Spleen (tissue), 11 donors: ENCODE measurements around the gene EFCAB8. TPM values are rescaled to one million over a fixed set of nuclear protein-coding genes. Genes with fewer than 3 reads are reported as not detected.

Experiments
- DNase-seq: peaks from one replicate; pipeline ENCODE4 v3.0.0-alpha.2; 2020
- H3K27ac ChIP-seq, 8 donors: fragments of 200-600 bp; sonication (generic) in 7 of 8; 1 replicate in 4 of 8; 2 replicates in 4 of 8; pipeline versions ENCODE4 v1.5.0 to v1.8.0; 2016 to 2021; ENCODE audit warnings: inconsistent platforms in 4 of 8, mild to moderate bottlenecking in 4 of 8, moderate library complexity in 1 of 8
- H3K27me3 ChIP-seq, 7 donors: fragments of 200-600 bp; sonication (generic) in 6 of 7; replicated peaks in 1 of 7; 1 replicate in 4 of 7; 2 replicates in 3 of 7; pipeline versions ENCODE4 v1.5.0 to v1.8.0; 2016 to 2021; ENCODE audit warnings: inconsistent platforms in 3 of 7, mild to moderate bottlenecking in 1 of 7
- H3K36me3 ChIP-seq, 6 donors: fragments of 200-600 bp; sonication (generic) in 5 of 6; 1 replicate in 4 of 6; 2 replicates in 2 of 6; pipeline versions ENCODE4 v1.5.0 to v1.8.0; 2016 to 2021; ENCODE audit warnings: inconsistent platforms in 2 of 6
- H3K4me1 ChIP-seq, 6 donors: fragments of 200-600 bp; sonication (generic) in 5 of 6; 1 replicate in 3 of 6; 2 replicates in 3 of 6; pipeline versions ENCODE4 v1.5.0 to v1.8.0; 2016 to 2021; ENCODE audit warnings: inconsistent platforms in 3 of 6
- H3K4me3 ChIP-seq, 8 donors: fragments of 200-600 bp; sonication (generic) in 7 of 8; 1 replicate in 4 of 8; 2 replicates in 4 of 8; pipeline versions ENCODE4 v1.5.0 to v1.8.0; 2016 to 2021; ENCODE audit warnings: inconsistent platforms in 4 of 8, mild to moderate bottlenecking in 4 of 8, moderate library complexity in 2 of 8
- H3K9me3 ChIP-seq, 8 donors: fragments of 200-600 bp; sonication (generic) in 7 of 8; 1 replicate in 4 of 8; 2 replicates in 4 of 8; pipeline versions ENCODE4 v1.5.0 to v1.8.0; 2016 to 2021; ENCODE audit warnings: inconsistent platforms in 4 of 8
- POLR2A ChIP-seq, 3 donors: fragments of 450-650 bp; IDR thresholded peaks; one replicate each; pipeline ENCODE4 v1.5.1; 2017; ENCODE audit warnings: antibody characterized with exemption in 3 of 3, mild to moderate bottlenecking in 1 of 3
- POLR2AphosphoS5 ChIP-seq, 3 donors: sonication (generic); formaldehyde crosslinking; IDR thresholded peaks; one replicate each; pipeline ENCODE4 v1.5.1; 2017; ENCODE audit warnings: antibody characterized with exemption in 3 of 3
- WGBS, 5 donors: extraction: QIAGEN DNeasy Blood & Tissue Kit in 3 of 5; methylation state at CpG; one replicate each; pipeline versions ENCODE4 v1.1.5 to v1.1.7; 2013 to 2018; 5-methylcytosine and 5-hydroxymethylcytosine counted together
- intact Hi-C: fragments of 100-400 bp; cut with DNase I; formaldehyde crosslinking; loops from one replicate; pipeline ENCODE4 v1.15.0; 2023; ENCODE audit warnings: low total_unique reads
- polyA plus RNA-seq, 3 donors: library from polyadenylated mRNA; stranded (reverse); fragments of 200-250 nt; gene quantifications; one replicate each; pipeline ENCODE4 v1.2.1, GENCODE V29; 2013
- total RNA-seq, 7 donors: library from RNA; depleted of rRNA in 3 of 7; stranded (reverse); fragments of >200 nt in 3 of 7; fragmentation: NEBNext Ultra II Directional in 4 of 7; extraction: Animal tissue kit (Norgen Biotek cat#: 25700) in 4 of 7; gene quantifications; one replicate each; pipeline versions ENCODE4 v1.1.0 to v1.2.1, GENCODE V29; 2016 to 2021
- TF ChIP-seq, protein P1 (sequence below), 11 experiments: fragments of 200-600 bp in 7 of 11; fragments of 450-650 bp in 4 of 11; sonication (generic) in 4 of 11; IDR thresholded peaks in 8 of 11; conservative IDR thresholded peaks in 3 of 11; 1 replicate in 7 of 11; 2 replicates in 4 of 11; pipeline versions ENCODE4 v1.4.0 to v1.8.0; 2016 to 2021; ENCODE audit warnings: antibody characterized with exemption in 11 of 11, inconsistent platforms in 4 of 11, mild to moderate bottlenecking in 1 of 11
- donor health status: healthy with polysubstance abuse.
- donor health status: DM: no; HTN: no; CAD: no; lungs with moderate emphysema.
- donor health status: DM: no; HTN: no; CAD: no.
- donor health status: Bipolar disorder and iron deficiency.
- donor health status: healthy.
- donor health status: DM: no; HTN: no; CAD: no.
- donor health status: DM: yes; HTN: yes; CAD: no.

The EFCAB8 gene
- total and polyA plus RNA-seq, 10 donors: 0.06 to 4.2 (median 1.0) TPM

DNA sequence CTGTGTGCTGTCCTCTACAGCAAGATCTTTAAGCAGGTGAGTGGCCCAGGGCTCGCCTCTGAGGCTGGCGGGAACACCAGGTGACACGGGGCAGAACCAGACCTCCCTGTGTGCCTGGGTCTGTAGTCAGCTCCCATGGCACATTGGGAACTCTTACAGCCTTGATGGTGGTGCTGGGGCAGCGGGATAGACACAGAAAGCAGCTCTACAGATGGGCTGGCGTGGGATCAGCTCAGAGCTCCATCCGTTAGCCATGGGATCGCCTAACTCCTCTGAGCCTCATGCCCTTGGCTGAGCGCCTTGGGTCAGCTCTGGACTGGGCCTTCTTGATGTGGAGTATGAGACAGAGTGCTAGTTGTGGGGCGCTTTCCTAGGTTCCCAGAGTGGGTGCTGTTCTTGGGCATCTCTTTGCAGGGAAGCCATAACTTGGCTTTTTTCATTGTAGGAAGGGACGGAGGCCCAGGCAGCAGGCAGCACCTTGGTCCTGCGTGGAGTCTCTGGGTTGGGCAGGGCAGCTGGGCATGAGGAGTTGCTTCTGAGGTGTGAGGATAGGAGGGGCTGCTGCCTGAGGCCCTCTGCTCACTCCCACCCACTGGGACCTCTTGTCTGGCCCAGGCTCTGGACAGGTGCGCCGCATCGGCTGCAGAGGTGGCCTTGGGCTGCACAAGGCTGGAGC is 51.3 kb downstream of the EFCAB8 start:
- intact Hi-C loops: no loop called here
- Histone ChIP-seq H3K9me3 (peaks cover 0 to 16% (median 6%) of the 10 kb centered on the region in 8 donors), H3K36me3 (no peaks in the 10 kb centered on the region), H3K27me3 (no peaks in the 10 kb centered on the region), H3K4me1 (no peaks in the 10 kb centered on the region), H3K27ac (no peak overlapping the region), H3K4me3 (no peak overlapping the region)
- peak; percentile 61 for DNase-seq
- WGBS, 5 donors: 87 to 94% (median 91%) methylated on average over 10 to 14 of the region's 14 CpGs
- TF ChIP-seq POLR2AphosphoS5 (IDR thresholded peaks at IDR 0.05) (no peak), POLR2A (IDR thresholded peaks at IDR 0.05) (no peak)
- TF ChIP-seq, protein P1, sequence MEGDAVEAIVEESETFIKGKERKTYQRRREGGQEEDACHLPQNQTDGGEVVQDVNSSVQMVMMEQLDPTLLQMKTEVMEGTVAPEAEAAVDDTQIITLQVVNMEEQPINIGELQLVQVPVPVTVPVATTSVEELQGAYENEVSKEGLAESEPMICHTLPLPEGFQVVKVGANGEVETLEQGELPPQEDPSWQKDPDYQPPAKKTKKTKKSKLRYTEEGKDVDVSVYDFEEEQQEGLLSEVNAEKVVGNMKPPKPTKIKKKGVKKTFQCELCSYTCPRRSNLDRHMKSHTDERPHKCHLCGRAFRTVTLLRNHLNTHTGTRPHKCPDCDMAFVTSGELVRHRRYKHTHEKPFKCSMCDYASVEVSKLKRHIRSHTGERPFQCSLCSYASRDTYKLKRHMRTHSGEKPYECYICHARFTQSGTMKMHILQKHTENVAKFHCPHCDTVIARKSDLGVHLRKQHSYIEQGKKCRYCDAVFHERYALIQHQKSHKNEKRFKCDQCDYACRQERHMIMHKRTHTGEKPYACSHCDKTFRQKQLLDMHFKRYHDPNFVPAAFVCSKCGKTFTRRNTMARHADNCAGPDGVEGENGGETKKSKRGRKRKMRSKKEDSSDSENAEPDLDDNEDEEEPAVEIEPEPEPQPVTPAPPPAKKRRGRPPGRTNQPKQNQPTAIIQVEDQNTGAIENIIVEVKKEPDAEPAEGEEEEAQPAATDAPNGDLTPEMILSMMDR (IDR thresholded peaks at IDR 0.05 in 8 of 11, conservative IDR thresholded peaks at IDR 0.05 in 3 of 11): no peak

DNA sequence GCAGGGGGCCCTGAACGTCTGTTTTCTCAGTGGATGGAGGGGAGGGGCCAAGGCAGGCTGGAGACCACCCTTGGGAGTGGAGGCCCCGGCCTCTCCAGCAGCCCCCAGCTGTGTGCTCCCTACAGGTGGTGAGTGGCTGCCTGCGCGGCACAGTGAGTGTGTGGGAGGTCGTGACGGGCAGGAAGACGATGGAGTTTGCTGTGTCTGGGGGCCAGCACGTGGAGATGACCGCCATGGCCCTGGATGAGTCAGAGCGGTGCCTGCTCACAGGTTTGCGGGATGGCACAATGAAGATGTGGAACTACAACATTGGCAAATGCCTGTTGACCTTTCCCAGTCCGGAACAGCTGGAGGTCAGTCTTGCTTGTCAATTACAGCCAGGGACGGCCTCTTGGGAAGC is 52.6 kb downstream of the EFCAB8 start:
- peak; percentile 38 for DNase-seq
- TF ChIP-seq, protein P1 (IDR thresholded peaks at IDR 0.05 in 8 of 11, conservative IDR thresholded peaks at IDR 0.05 in 3 of 11): no peak
- TF ChIP-seq POLR2A (IDR thresholded peaks at IDR 0.05) (no peak), POLR2AphosphoS5 (IDR thresholded peaks at IDR 0.05) (no peak)
- intact Hi-C loops: no loop called here
- Histone ChIP-seq H3K4me1 (no peaks in the 10 kb centered on the region), H3K9me3 (peaks cover 6 to 29% (median 20%) of the 10 kb centered on the region in 8 donors), H3K27ac (no peak overlapping the region), H3K36me3 (no peaks in the 10 kb centered on the region), H3K4me3 (no peak overlapping the region), H3K27me3 (no peaks in the 10 kb centered on the region)
- WGBS, 5 donors: 65 to 87% (median 83%) methylated on average over 12 to 13 of the region's 13 CpGs

DNA sequence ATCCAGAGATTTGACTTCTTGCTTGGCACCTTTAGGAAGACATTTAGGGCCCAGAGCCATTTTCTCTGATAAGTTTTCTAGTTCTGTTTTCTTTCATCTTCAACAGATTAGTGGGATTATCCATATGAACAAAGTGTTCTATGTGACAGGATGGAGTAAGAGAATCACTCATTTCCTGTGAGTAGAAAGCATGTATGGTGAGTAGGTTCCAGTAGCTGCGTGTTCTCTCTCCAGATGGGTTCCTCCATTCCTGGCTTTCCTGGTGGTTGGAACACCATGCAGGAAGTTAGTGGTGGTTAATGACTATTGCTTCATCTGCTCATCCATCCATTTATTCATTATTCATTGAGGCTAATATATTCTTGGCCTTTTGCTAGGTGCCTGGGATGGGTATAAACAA is 54.0 kb downstream of the EFCAB8 start:
- intact Hi-C loops: no loop called here
- no peaks in the 10 kb centered on the region for H3K36me3 ChIP-seq
- H3K4me1 ChIP-seq: no peaks in the 10 kb centered on the region
- no peak overlapping the region for H3K4me3 ChIP-seq
- TF ChIP-seq POLR2AphosphoS5 (IDR thresholded peaks at IDR 0.05) (no peak), POLR2A (IDR thresholded peaks at IDR 0.05) (no peak)
- TF ChIP-seq, protein P1 (IDR thresholded peaks at IDR 0.05 in 8 of 11, conservative IDR thresholded peaks at IDR 0.05 in 3 of 11): no peak
- WGBS, 5 donors: 83 to 100% (median 92%) methylated on average over 1 of the region's 1 CpG
- peaks cover 6 to 40% (median 26%) of the 10 kb centered on the region in 8 donors for H3K9me3 ChIP-seq
- H3K27ac ChIP-seq: no peak overlapping the region
- no peak for DNase-seq
- H3K27me3 ChIP-seq: no peaks in the 10 kb centered on the region

DNA sequence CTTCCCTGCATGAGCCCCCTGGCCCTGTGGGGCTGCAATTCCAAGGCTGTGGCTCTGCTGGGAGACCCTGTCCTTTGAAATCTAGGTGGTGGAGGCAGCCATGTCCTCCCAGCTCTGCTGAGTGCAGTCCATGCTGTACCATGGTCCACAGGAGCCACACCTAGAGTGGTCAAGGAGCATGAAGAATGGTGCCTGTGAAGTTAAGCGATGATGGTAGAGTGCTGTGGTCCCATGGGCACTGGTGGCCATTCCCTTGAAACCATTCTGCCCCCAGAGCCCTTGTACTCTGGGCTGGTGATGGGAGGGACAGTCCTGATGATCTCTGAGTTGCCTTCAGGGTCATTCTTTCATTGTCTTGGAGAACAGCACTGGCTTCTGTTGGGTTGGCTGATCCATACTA is 55.3 kb downstream of the EFCAB8 start:
- Histone ChIP-seq H3K9me3 (peaks cover 6 to 40% (median 26%) of the 10 kb centered on the region in 8 donors), H3K4me3 (no peak overlapping the region), H3K27ac (no peak overlapping the region), H3K36me3 (no peaks in the 10 kb centered on the region), H3K4me1 (no peaks in the 10 kb centered on the region), H3K27me3 (no peaks in the 10 kb centered on the region)
- intact Hi-C loops: no loop called here
- 86 to 96% (median 89%) methylated on average over 1 of the region's 1 CpG for whole genome bisulfite sequencing, 5 donors
- TF ChIP-seq POLR2AphosphoS5 (IDR thresholded peaks at IDR 0.05): no peak
- no peak for TF ChIP-seq POLR2A (IDR thresholded peaks at IDR 0.05)
- TF ChIP-seq, protein P1 (IDR thresholded peaks at IDR 0.05 in 8 of 11, conservative IDR thresholded peaks at IDR 0.05 in 3 of 11): no peak
- no peak for DNase-seq
